Mesodermal cell (in vitro differentiated cells): ENCODE data around the gene CASP7.

Experiments
- H3K27ac ChIP-seq: 2 replicates; pipeline ENCODE4 v1.7.0; 2013; ENCODE audit warnings: mild to moderate bottlenecking, low read depth, low read length, moderate library complexity; ENCODE audit not compliant: severe bottlenecking
- H3K36me3 ChIP-seq: 2 replicates; pipeline ENCODE4 v1.7.1; 2013; ENCODE audit warnings: mild to moderate bottlenecking, low read length, moderate library complexity; ENCODE audit not compliant: control insufficient read depth, insufficient read depth
- H3K4me1 ChIP-seq: one replicate; pipeline ENCODE4 v1.7.1; 2013; ENCODE audit warnings: mild to moderate bottlenecking, low read length; ENCODE audit not compliant: insufficient read depth, control insufficient read depth, poor library complexity, severe bottlenecking
- H3K4me3 ChIP-seq: 2 replicates; pipeline ENCODE4 v1.7.0; 2013; ENCODE audit warnings: low read length, control low read depth, mild to moderate bottlenecking; ENCODE audit not compliant: insufficient read depth, poor library complexity, severe bottlenecking; ENCODE audit errors: extremely low read depth
- H3K9me3 ChIP-seq: 2 replicates; pipeline ENCODE4 v1.7.1; 2013; ENCODE audit warnings: mild to moderate bottlenecking, low read length, moderate library complexity; ENCODE audit not compliant: control insufficient read depth
- WGBS, 2 experiments: methylation state at CpG; one replicate each; pipeline ENCODE4 v1.1.5; 2013; ENCODE audit warnings: missing lambda C conversion rate in 2 of 2; ENCODE audit not compliant: insufficient coverage in 2 of 2; 5-methylcytosine and 5-hydroxymethylcytosine counted together

Gene CASP7

GRCh38 chr10:113736576-113736975 lies 56.9 kb downstream of the CASP7 start:
- Histone ChIP-seq H3K9me3 (no peaks in the 10 kb centered on the region), H3K4me1 (no peaks in the 10 kb centered on the region), H3K4me3 (no peak overlapping the region), H3K27ac (no peak overlapping the region), H3K36me3 (no peaks in the 10 kb centered on the region)
- WGBS, 2 experiments: 71 to 100% methylated on average over 1 of the region's 1 CpG

GRCh38 chr10:113739031-113739430 lies 59.3 kb downstream of the CASP7 start:
- 80 to 100% methylated on average over 1 of the region's 4 CpGs for WGBS, 2 experiments
- Histone ChIP-seq H3K27ac (no peak overlapping the region), H3K36me3 (no peaks in the 10 kb centered on the region), H3K9me3 (no peaks in the 10 kb centered on the region), H3K4me3 (no peak overlapping the region), H3K4me1 (no peaks in the 10 kb centered on the region)

- no peak overlapping the region for H3K27ac ChIP-seq
- H3K4me1 ChIP-seq: no peaks in the 10 kb centered on the region
- H3K9me3 ChIP-seq: no peaks in the 10 kb centered on the region
- H3K4me3 ChIP-seq: no peak overlapping the region
- WGBS, 2 experiments: 89 to 93% methylated on average over 3 of the region's 3 CpGs
- no peaks in the 10 kb centered on the region for H3K36me3 ChIP-seq
These were observed 59.9 kb downstream of the CASP7 start for GRCh38 chr10:113739577-113739976.

GRCh38 chr10:113740850-113741249 lies 61.1 kb downstream of the CASP7 start:
- Histone ChIP-seq H3K4me1 (peaks cover 4% of the 10 kb centered on the region), H3K4me3 (no peak overlapping the region), H3K9me3 (no peaks in the 10 kb centered on the region), H3K27ac (no peak overlapping the region), H3K36me3 (no peaks in the 10 kb centered on the region)
- WGBS, 2 experiments: 90 to 92% methylated on average over 3 of the region's 3 CpGs

GRCh38 chr10:113742466-113742865 lies 62.8 kb downstream of the CASP7 start:
- H3K27ac ChIP-seq: no peak overlapping the region
- H3K9me3 ChIP-seq: no peaks in the 10 kb centered on the region
- WGBS, 2 experiments: 60 to 88% methylated on average over 1 of the region's 2 CpGs
- no peak overlapping the region for H3K4me3 ChIP-seq
- H3K4me1 ChIP-seq: peaks cover 14% of the 10 kb centered on the region
- no peaks in the 10 kb centered on the region for H3K36me3 ChIP-seq

- Histone ChIP-seq H3K4me1 (peaks cover 14% of the 10 kb centered on the region), H3K9me3 (no peaks in the 10 kb centered on the region), H3K36me3 (no peaks in the 10 kb centered on the region), H3K4me3 (no peak overlapping the region), H3K27ac (no peak overlapping the region)
These were observed 63.9 kb downstream of the CASP7 start for GRCh38 chr10:113743594-113743993.

GRCh38 chr10:113745374-113745773 lies 65.7 kb downstream of the CASP7 start:
- Histone ChIP-seq H3K9me3 (no peaks in the 10 kb centered on the region), H3K4me1 (peaks cover 14% of the 10 kb centered on the region), H3K36me3 (no peaks in the 10 kb centered on the region), H3K27ac (no peak overlapping the region), H3K4me3 (no peak overlapping the region)
- WGBS, 2 experiments: 100% methylated on average over 1 of the region's 2 CpGs; no CpG with 5 or more reads in 1 of the 2 experiments

- Histone ChIP-seq H3K36me3 (no peaks in the 10 kb centered on the region), H3K4me1 (peaks cover 14% of the 10 kb centered on the region), H3K4me3 (no peak overlapping the region), H3K9me3 (no peaks in the 10 kb centered on the region), H3K27ac (peak overlapping the region; percentile 75)
- WGBS, 2 experiments: 88 to 94% methylated on average over 2 to 3 of the region's 3 CpGs
These were observed 66.7 kb downstream of the CASP7 start for GRCh38 chr10:113746217-113746957.

- 83 to 91% methylated on average over 3 of the region's 3 CpGs for WGBS, 2 experiments
- Histone ChIP-seq H3K27ac (no peak within 1 kb of the TSS), H3K4me1 (peaks cover 6% of the 10 kb centered on the region), H3K9me3 (no peaks in the 10 kb centered on the region), H3K4me3 (no peak within 1 kb of the TSS), H3K36me3 (no peaks in the 10 kb centered on the region)
These were observed 71.5 kb downstream of the CASP7 start, which contains the start of gene PLEKHS1 for GRCh38 chr10:113751181-113751732. TSS of gene PLEKHS1 (plus strand) at chr10:113751682. CDS start at chr10:113755278, 3,596 bp downstream.

GRCh38 chr10:113752553-113752952 lies 72.8 kb downstream of the CASP7 start:
- Histone ChIP-seq H3K4me1 (no peaks in the 10 kb centered on the region), H3K27ac (no peak overlapping the region), H3K36me3 (no peaks in the 10 kb centered on the region), H3K9me3 (no peaks in the 10 kb centered on the region), H3K4me3 (no peak overlapping the region)
- WGBS, 2 experiments: no CpG with 5 or more reads among the region's 1 CpG

GRCh38 chr10:113753020-113753692 lies 73.4 kb downstream of the CASP7 start:
- 93 to 97% methylated on average over 3 to 6 of the region's 9 CpGs for WGBS, 2 experiments
- no peaks in the 10 kb centered on the region for H3K9me3 ChIP-seq
- no peak overlapping the region for H3K4me3 ChIP-seq
- no peaks in the 10 kb centered on the region for H3K4me1 ChIP-seq
- no peaks in the 10 kb centered on the region for H3K36me3 ChIP-seq
- H3K27ac ChIP-seq: no peak overlapping the region
